Femur (tissue), 1 donor: ENCODE results near the gene TTC7B.
A peak's percentile ranks its signal among the peaks of the same experiment; 100 is the strongest.
"Not testable (repeated sequence)": the region's sequence is repeated elsewhere in the genome, so short reads cannot be mapped to it uniquely, and the experiment has no call there.

Source experiments
- DNase-seq: peaks from one replicate; pipeline ENCODE4 v3.0.0-alpha.2; 2017

Gene TTC7B

GRCh38 chr14:90815822-90816662 lies at the start of gene TTC7B:
TTC7B (minus strand) TSS chr14:90816430; CDS start chr14:90816295, 135 bp downstream.
- DNase-seq = peak; percentile 69

DNA sequence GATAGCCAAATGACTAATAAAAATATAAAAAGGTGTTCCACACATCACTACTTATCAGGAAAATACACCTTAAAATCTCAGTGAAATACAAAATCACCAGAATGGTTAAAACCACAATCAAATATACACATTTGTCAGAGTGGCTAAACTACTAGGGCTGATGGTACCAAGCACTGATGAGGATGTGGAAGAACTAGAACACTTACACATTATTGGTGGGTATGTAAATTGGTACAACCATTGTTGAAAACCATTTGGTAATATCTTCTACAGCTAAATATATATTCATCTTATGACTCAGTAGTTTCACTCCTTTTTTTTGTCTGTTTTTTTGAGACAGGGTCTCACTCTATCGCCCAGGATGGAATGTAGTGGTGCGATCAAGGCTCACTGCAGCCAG lies 48.5 kb upstream of the TTC7B start:
- no peak for DNase-seq

DNA sequence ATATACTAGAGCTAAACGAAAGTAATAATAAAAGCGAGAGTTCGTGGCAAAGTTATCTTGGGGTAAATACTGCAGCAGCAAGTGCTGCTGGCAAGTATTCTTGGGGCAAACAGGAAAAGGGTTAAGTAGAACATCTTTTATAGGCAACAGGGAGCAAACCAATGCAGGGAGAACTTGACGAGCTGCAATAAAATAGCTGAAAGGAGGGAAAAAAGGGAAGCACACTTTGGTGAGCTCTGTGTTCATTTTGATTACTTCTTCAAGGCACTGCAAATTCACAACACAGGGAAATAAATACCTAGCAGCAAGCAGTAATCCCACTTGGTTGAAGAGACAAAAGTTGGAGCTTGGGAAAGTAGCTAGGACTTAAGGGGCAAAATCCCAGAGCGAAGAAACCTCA lies 42.3 kb upstream of the TTC7B start:
- DNase-seq = no peak

DNA sequence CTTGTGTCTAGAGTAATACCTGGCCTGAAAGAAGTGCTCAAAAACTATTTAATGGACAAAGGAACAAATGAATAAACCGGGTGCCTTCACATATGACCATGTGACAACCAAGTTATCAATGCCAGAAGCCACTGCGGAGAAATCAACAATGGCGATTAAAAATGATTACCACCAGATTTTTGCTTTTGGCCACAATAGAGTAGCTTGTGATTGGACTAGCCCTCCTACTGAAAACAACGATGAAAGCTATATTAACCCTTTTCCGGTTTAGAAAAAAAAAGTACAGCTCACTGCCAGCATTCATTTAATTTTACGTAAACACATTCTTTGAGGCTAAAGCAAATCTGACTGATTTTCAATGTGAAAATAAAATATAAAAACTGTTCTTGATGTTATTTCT lies 41.6 kb upstream of the TTC7B start:
- no peak for DNase-seq

DNA sequence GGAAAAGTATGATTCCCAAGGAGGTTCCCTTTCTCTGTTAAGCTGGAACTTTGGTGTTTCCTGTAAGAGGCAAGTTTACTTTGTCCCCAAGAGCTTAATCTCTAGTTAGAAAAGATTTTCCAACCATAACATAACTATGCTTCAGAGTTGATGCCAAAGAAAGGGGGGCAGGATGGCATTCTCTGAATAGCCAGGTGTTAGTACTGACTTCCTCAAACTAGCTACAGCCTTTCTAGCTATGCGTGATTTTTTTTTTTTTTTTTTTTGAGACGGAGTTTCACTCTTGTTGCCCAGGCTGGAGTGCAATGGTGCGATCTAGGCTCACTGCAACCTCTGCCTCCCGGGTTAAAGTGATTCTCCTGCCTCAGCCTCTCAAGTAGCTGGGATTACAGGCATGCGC lies 39.9 kb upstream of the TTC7B start:
- DNase-seq = not testable (repeated sequence)

DNA sequence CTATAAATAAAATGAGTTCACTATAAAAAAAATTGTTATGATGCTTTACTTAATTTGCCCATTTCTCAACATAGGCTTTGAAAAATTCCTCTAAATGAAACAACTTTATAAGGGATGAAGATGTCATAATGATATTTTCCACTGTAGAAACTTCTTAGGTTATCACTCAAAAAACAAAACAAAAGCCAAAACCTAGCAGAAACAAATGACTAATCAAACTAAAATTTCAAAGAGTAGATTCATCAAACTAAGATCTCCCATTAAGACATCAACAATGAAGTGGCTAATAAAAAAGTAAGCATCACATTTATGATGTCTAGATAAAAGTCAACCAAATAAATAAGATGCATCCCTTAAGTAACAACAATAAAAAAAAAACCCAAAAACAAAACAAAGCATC lies 36.9 kb upstream of the TTC7B start:
- DNase-seq = no peak

DNA sequence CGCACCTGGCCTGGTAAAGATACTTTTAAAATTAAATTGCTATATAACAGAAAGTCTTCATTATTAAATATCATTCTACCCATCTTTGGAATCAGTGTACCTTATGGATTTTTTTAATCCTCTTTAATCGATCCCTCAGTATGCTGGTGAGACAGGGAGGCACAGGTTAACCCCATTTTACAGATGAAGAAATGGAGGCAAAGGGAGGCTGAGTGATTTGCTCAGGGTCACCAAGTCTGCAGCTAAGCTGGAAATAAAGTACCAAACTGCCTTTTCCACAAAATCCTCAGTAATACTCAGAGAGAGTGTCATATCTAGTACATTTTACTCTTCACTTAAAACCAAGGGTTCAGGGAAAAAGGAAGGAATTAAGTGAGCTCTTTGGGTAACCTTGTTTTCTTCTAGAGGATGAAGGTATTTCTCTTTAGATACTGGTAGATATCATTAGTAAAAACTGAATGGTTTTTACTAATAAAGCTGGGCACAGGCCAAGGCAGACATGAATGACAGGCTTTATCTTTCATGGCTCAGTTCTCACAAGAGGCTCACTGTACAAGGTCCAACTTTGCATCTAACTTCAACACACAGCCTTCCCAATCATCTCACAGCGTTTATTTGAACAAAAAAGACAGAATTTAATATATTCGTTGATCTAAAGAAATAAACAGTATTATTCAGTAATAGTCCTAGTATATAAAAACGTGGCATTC lies 35.3 kb upstream of the TTC7B start:
- no peak for DNase-seq

GRCh38 chr14:90850487-90850886 lies 34.3 kb upstream of the TTC7B start:
- peak; percentile 58 for DNase-seq

- no peak for DNase-seq
Measured at GRCh38 chr14:90849787-90850444, 33.7 kb upstream of the TTC7B start.

- DNase-seq = no peak
Measured at GRCh38 chr14:90848944-90849731, 32.9 kb upstream of the TTC7B start.

GRCh38 chr14:90846511-90846910 lies 30.3 kb upstream of the TTC7B start:
- no peak for DNase-seq

- no peak for DNase-seq
Measured at GRCh38 chr14:90844321-90844720, 28.1 kb upstream of the TTC7B start.

GRCh38 chr14:90842726-90843125 lies 26.5 kb upstream of the TTC7B start:
- no peak for DNase-seq

- DNase-seq = not testable (repeated sequence)
Measured at GRCh38 chr14:90840667-90841066, 24.4 kb upstream of the TTC7B start.

DNA sequence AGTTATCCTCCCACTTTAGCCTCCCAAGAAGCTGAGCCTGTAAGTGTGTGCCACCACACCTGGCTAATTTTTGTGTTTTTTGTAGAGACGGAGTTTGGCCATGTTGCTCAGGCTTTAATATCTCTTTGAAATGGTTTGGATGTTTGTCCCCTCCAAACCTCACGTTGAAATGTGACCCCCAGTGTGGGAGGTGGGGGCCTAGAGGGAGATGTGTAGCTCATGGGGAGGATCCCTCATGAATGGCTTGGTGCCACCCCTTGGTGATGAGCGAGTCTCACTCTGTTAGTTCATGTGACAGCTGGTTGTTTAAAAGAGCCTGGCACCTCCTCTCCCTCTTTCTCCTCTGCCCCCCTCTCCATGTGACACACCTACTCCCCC lies 23.6 kb upstream of the TTC7B start:
- DNase-seq = no peak

- peak; percentile 89 for DNase-seq
Measured at GRCh38 chr14:90839024-90839888, 23.0 kb upstream of the TTC7B start.

GRCh38 chr14:90838531-90838930 lies 22.3 kb upstream of the TTC7B start:
- DNase-seq = not testable (repeated sequence)

DNA sequence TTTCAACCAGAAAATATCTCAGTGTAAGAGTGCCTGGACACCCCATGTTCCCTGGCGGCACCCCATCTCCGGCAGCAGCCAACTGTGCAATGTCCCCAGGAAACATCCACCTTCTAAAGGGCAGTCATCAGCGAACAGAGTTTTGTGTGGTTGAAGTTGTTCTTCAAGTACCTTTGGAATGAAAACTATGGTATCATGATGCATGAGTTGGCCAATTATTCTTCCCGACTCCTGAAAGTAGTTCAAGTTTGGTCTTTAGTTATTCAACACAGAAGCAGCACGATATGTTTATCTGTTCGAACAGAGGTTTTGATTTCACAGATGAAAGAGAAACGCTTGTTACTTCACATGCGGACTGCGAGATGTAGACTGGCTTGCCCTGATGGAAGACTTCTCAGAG lies 21.1 kb upstream of the TTC7B start:
- no peak for DNase-seq

GRCh38 chr14:90836692-90837063 lies 20.4 kb upstream of the TTC7B start:
- DNase-seq = no peak

DNA sequence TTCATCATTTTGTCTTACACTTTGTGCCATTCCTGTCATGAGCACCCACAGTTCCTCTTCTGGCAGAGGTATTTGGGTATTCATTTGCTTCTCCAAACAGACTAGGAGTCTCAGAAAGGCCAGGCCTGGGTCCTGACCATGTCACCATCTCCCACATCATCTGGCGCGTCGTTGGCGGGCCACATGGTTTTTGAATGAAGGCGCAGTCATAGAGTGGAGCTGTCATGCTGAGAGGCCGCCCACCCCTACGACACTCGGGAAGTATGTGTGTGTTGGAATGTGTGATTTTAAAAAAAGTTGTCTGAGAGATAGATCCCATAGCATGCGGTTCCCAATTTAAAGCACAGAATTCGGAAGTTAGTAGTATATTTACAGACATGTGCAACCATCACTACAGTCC lies 15.6 kb upstream of the TTC7B start:
- DNase-seq = no peak

DNA sequence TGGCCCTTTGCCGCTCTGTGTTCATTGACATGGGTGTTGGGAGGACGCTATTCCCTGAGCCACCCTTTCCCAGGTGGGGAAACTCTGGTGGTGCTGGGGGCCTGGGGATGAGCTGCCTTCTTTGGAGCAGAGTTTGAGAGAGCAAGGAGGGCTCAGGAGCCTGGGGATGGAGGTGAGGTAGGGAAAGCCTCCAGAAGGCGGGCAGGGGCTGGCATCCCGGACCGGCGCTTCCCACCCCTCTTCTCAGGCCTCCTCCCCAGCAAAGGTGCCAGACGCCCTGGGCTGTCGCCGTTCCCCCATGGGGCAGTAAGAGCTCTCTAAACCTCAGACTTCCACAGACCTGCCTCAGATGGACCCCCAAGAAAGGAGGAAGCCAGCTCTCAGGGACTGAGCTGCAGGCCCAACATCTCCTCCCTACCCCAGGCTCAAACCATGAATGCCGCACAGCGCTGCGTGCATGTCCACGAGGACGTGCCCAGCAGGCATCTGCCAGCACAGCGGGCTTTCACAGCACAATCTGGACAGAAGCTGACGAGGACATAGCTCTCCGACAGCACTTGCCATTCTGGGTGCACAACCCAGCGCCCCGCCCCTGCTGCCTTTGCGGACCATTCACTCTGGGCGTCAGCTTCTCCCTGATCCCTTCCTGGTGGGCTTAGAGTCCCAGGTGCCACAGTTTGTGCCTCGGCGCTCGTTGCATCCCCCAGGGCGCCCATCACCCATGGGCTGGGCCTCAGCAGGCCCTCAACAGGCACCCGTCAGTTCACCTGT lies 14.9 kb upstream of the TTC7B start:
- DNase-seq = peak; percentile 4
